BJ (cell line): ENCODE results near the gene ACAD9. TPM values are rescaled to one million over a fixed set of nuclear protein-coding genes. Genes with fewer than 3 reads are reported as not detected.

Experiments
- CTCF ChIA-PET: fragments of 350-600 bp; formaldehyde crosslinking; extraction: SDS; loops from one replicate; lab custom pipeline; 2021; ENCODE audit warnings: antibody characterized with exemption, inconsistent platforms; lab: Yijun Ruan, JAX
- POLR2A ChIA-PET: fragments of 300-600 bp; sonication (Branson Sonifier 250); formaldehyde crosslinking; extraction: SDS; loops from one replicate; lab custom pipeline; 2021; ENCODE audit warnings: antibody characterized with exemption; lab: Charles Lee
- DNase-seq: peaks from one replicate; pipeline ENCODE4 v3.0.0-alpha.2; 2011; ENCODE audit warnings: low read depth
- H3K27me3 ChIP-seq: 2 replicates; pipeline ENCODE4 v1.6.0; 2011; ENCODE audit warnings: low read length; ENCODE audit not compliant: control insufficient read depth, insufficient read depth
- H3K36me3 ChIP-seq: 2 replicates; pipeline ENCODE4 v1.5.1; 2011; ENCODE audit warnings: low read length; ENCODE audit not compliant: control insufficient read depth, insufficient read depth
- H3K4me3 ChIP-seq: 2 replicates; pipeline ENCODE4 v1.5.1; 2011; ENCODE audit warnings: low read depth, mild to moderate bottlenecking, control low read depth, low read length
- polyA plus RNA-seq: library from polyadenylated mRNA; depleted of rRNA; stranded (reverse); fragments of >200 nt; gene quantifications from 2 replicates; pipeline ENCODE4 v1.2.3, GENCODE V29; 2011
- TF ChIP-seq, protein P1 (sequence below): IDR thresholded peaks from 2 replicates; pipeline ENCODE4 v1.5.1; 2011; ENCODE audit warnings: low read depth, mild to moderate bottlenecking, control low read depth, inconsistent platforms, low read length, moderate library complexity; ENCODE audit not compliant: insufficient read depth

Gene ACAD9
- polyA plus RNA-seq, 1 experiment, result 48.5 TPM

- H3K4me3 ChIP-seq, result no peak overlapping the region
- TF ChIP-seq, protein P1, sequence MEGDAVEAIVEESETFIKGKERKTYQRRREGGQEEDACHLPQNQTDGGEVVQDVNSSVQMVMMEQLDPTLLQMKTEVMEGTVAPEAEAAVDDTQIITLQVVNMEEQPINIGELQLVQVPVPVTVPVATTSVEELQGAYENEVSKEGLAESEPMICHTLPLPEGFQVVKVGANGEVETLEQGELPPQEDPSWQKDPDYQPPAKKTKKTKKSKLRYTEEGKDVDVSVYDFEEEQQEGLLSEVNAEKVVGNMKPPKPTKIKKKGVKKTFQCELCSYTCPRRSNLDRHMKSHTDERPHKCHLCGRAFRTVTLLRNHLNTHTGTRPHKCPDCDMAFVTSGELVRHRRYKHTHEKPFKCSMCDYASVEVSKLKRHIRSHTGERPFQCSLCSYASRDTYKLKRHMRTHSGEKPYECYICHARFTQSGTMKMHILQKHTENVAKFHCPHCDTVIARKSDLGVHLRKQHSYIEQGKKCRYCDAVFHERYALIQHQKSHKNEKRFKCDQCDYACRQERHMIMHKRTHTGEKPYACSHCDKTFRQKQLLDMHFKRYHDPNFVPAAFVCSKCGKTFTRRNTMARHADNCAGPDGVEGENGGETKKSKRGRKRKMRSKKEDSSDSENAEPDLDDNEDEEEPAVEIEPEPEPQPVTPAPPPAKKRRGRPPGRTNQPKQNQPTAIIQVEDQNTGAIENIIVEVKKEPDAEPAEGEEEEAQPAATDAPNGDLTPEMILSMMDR, result no peak
- H3K36me3 ChIP-seq, result no peaks in the 10 kb centered on the region
- ChIA-PET POLR2A (no interaction called here), CTCF (interaction anchor here (3.9 to 5.1 kb wide), 2 partner anchors 168 to 231 kb away, joined by 18 to 28 read pairs; no protein-coding TSS in a partner anchor)
- no peaks in the 10 kb centered on the region for H3K27me3 ChIP-seq
- DNase-seq, result no peak
Observed at GRCh38 chr3:128848936-128849335, 30.5 kb upstream of the ACAD9 start.

- TF ChIP-seq, protein P1, result peak; percentile 41
- DNase-seq, result no peak
- ChIA-PET CTCF (no interaction called here), POLR2A (no interaction called here)
- no peak overlapping the region for H3K4me3 ChIP-seq
- H3K27me3 ChIP-seq, result no peaks in the 10 kb centered on the region
- H3K36me3 ChIP-seq, result no peaks in the 10 kb centered on the region
Observed at GRCh38 chr3:128849911-128850455, 29.4 kb upstream of the ACAD9 start.

- CTCF ChIA-PET, result no interaction called here
- Histone ChIP-seq H3K36me3 (no peaks in the 10 kb centered on the region), H3K27me3 (no peaks in the 10 kb centered on the region), H3K4me3 (no peak overlapping the region)
- no peak for DNase-seq
- POLR2A ChIA-PET, result no interaction called here
- TF ChIP-seq, protein P1, result no peak
Observed at GRCh38 chr3:128850544-128850943, 28.9 kb upstream of the ACAD9 start.

DNA sequence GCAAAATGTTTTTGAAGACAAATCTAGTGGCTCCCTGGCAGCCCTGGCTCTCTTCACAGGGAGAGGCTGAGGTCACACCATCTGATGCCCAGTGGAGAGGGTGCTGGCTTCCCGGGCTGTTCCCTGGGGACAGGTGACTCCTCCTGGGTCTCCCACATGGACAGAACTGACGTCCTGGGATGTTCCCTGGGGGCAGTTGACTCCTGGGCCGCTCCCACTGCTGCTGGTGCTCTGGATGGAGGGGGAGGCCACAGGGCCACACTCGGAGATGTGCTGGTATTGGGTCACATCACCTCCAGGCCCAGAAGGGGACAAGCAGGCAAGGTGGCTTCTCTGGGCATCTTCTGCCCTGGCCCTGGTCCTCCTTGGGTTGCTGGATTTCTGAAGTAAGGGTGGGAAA lies 27.8 kb upstream of the ACAD9 start:
- no peaks in the 10 kb centered on the region for H3K36me3 ChIP-seq
- TF ChIP-seq, protein P1, result no peak
- CTCF ChIA-PET, result no interaction called here
- no peaks in the 10 kb centered on the region for H3K27me3 ChIP-seq
- no peak overlapping the region for H3K4me3 ChIP-seq
- POLR2A ChIA-PET, result no interaction called here
- DNase-seq, result no peak

DNA sequence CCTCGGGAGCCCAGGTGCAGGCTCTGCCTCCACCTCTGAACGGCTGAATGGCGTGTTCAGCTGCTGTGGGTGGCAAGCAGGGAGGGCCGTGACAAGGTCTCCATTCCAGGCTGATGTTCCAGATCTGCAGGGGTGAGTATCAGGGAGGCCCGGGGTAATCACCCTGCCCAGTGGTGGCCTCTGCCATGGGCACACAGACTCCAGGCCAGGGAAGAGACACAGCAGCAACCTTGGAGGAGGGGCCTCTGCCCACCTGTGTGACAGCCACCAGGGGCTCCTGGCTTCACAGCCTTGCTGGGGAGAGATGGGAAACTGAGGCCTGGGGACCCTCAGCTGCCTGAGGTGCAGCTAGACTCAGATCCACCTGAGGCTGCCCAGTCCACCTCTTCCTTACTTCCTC lies 25.6 kb upstream of the ACAD9 start:
- no peak for DNase-seq
- POLR2A ChIA-PET, result no interaction called here
- Histone ChIP-seq H3K4me3 (no peak overlapping the region), H3K27me3 (no peaks in the 10 kb centered on the region), H3K36me3 (no peaks in the 10 kb centered on the region)
- TF ChIP-seq, protein P1, result no peak
- CTCF ChIA-PET, result no interaction called here
